ENCODE results near the gene PAX7.
"Not testable (repeated sequence)": the region's sequence is repeated elsewhere in the genome, so short reads cannot be mapped to it uniquely, and the experiment has no call there.

PAX7 gene

DNA sequence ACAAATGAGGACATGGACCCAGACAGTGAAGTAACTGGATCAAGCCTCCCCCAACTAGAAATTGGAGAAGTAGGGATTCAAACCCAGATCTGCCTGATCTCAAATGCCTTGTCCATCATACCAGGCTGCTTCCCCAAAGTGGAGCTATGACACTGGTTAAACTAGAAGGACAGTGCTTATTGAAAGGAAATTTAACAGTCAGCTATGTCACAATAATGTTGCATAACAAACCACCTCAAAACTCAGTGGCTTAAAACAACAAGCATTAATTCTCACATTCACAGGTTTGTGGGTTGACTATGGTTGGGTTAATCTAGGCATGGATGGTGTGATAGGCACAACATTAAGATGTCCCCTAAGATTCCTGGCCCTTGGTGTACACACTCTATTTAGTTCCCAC lies 121.8 kb downstream of the PAX7 start:
- DNase-seq (ENCODE audit: low read depth in 2 of 2): no peak

DNA sequence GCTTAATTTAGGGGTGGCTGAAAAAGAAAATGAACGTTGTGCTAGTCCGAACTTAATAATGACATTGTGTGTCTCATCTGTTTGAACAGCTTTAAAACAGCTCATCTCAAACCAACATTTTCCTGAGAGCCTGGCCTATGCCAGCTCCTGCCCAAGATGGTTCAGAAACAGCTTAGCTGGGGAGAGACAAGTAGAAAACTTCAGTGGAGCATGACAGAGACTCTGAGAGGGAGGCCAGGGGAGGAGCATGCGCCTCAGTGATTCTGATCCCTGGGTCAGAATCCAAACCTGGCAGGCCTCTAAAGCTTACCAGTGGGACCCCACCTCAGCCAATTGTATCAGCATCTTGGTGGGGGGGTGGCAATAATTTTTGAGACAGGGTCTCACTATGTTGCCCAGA lies 129.5 kb downstream of the PAX7 start:
- DNase-seq (ENCODE audit: low read depth in 2 of 2): no peak

DNA sequence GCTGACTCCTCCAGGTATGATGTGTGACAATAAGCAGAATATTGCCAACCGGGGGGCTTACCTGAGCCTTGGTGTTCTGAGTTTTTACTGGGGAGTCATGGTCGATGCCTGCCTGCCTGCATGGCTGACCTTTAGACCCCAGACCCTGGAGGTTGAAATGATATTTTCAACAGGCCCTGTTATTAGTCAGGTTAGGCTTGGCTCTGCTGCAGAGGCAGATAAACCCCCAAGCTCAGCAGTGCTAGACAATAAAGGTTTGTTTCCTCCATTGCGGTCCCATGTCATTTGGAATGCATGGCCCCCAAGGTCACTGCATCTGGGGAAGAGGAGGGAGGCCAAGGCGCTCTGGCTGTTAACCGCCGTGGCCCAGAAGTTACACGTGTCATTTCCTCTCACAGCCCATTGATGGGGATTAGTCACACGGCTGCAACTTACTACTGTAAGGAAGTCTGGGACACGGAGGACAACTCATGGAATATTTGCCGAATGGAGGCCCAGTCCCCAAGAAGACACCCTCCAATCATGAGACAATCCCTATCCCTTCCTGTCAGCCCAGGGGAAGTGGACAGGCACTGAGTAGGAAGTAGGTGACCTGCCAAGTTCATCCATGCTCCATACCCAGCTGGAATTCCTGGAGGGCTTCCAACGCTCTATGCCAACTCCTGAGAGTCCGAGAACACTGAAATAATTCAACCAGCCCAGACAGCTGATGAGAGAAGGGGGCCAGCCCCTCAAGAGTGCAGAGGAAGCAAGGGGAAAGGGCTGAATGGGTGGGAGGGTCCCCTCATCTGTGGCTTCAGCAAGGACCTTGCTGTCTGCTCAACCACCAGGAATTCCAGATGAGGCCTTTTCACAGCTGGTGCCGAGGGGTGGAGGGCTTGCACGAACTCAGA lies 131.5 kb downstream of the PAX7 start:
- DNase-seq (ENCODE audit: low read depth in 2 of 2): no peak

DNA sequence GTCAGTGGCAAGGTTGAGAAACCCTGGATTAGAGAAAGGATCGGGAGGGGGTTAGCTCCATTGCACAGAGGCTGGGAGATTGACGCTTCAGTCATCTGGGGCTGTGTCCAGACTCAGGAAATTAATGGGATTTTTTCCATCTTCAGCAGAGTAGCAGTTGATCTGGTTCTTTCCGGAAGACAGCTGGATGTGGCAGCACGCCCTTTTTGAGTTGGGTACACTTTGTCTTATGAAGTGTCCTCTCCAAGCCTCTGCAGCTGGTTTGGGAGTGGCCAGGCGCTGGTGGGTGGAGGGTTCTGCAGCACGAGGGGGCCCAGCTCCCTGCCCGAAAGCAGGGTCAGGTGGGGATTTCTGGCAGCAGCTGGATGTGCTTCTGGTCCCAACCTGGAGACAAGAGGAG lies 133.7 kb downstream of the PAX7 start:
- no peak for DNase-seq (ENCODE audit: low read depth in 2 of 2)

DNA sequence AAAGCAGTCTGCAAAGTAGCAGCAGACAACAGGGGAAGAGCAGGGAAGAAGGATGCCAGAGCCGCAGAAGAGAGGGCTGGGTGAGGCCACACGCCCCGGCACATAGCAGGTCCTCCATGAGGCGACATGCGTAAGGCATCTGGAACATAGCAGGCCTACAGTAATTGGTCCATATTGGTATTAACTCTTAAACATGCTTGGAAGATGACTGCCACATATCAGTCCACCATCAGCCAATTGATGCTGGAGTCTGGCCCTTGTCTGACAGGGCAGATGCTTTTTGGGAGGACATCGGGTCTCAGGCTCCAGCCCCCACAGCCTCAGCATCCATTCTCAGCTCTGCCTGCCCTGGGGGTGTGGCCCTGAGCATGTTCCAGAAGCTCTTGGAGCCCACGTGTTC lies 135.1 kb downstream of the PAX7 start:
- DNase-seq (ENCODE audit: low read depth in 2 of 2): no peak

DNA sequence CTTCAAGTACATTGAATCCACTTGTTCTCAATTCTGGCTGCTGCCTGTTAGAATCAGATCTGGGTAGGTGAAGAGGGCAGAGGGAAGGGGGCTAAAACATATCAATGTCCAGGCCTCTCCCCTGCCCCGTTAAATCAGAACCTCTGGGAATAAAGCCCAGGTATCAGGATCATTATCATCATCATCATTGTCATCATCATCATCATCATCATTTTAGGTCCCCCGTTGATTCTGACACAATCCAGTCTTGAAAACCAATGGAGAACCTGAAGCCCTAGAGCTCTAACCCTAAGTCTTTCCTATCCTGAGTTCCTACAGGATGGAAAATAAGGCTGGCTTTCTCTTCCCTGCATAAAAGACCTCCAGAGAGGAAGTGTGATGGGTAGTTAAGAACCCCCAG lies 135.7 kb downstream of the PAX7 start:
- no peak for DNase-seq (ENCODE audit: low read depth in 2 of 2)

DNA sequence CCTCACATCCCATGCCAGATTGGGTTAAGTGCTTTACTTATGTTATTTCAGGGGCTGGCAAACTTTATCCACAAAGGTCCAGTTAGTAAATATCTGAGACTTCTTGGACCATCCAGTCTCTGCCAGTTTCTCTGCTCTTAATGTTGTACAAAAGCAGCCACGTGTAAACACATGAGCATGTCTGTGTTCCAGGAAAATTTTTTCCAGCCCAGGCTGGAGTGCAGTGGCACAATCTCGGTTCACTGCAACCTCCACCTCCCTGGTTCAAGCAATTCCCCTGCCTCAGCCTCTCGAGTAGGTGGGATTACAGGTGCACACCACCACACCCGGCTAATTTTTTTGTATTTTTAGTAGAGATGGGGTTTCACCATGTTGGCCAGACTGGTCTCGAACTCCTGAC lies 136.9 kb downstream of the PAX7 start:
- not testable (repeated sequence) for DNase-seq (ENCODE audit: low read depth in 2 of 2)

DNA sequence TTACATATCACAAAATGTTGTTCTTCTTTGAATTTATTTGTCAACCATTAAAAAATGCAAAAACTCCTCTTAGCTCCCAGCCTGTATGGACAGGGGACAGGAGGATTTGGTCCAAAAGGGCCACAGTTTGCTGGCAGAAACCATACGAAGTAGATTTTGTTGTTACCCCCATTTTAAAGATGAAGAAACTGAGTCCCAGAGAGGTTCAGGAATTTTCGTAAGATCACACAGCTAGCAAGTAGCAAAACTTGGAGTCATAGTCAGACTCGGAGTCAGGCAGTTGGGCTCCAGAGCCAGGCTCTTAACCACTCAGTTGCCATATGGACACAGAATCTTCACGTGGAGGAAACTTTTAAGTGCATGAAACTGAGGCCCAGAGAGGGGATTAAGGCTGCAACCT lies 137.4 kb downstream of the PAX7 start:
- DNase-seq (ENCODE audit: low read depth in 2 of 2): no peak

DNA sequence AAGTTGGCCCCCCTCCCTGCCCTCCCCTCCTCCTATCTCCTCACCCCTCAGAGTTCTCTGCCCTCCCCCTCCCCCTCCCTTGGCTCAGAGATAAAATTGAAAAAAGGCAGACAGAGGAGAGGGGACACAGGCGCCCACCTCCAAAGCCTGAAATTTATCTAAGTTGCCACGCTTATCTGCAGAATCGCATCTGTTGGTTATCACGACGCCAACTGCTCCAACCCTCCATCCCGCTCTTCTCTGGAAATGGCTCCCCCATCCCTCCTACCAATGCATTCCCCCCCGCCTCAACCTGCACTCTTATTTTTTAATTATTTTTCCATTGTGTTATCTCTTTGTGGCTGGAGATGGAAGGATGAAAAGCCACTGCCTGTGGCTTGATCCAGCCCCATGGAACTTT lies 138.5 kb downstream of the PAX7 start:
- DNase-seq (ENCODE audit: low read depth in 2 of 2): no peak

DNA sequence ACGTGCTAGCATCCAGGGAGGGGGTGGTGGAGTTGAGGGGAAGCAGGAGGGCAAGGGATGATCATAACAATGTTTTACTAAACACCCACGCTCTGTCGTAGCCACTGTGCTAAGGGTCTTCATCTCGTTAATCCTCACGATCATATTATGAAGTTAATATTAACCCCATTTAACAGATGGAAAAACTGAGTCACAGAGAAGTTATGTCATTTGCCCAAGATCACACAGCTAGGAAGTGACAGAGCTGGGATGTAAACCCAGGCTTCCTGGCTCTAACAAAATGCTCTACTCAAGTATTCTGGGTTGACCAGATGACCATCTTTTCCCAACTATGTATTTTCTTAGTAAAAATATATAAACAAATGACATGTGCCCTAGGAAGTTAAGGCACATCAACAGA lies 140.2 kb downstream of the PAX7 start:
- DNase-seq (ENCODE audit: low read depth in 2 of 2): no peak

DNA sequence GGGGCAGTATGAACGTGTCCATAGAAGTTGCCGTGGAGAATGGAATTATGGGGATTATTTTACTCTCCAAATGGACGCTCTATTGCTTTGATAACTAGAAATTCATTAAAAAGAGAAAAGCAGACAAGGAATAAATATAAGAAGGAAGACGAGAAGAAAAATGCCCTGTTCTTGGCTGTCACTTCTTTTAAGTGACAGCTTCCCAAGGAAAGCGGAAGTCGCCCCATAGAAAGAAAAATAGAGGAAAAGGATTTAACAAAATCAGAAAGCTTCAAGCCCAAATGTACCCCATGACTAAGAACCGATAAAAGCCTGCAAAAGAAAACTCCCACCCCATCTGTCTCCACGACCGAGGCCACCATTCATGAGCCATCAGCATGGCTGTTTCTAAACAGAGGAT lies 143.1 kb downstream of the PAX7 start:
- DNase-seq (ENCODE audit: low read depth in 2 of 2): no peak

DNA sequence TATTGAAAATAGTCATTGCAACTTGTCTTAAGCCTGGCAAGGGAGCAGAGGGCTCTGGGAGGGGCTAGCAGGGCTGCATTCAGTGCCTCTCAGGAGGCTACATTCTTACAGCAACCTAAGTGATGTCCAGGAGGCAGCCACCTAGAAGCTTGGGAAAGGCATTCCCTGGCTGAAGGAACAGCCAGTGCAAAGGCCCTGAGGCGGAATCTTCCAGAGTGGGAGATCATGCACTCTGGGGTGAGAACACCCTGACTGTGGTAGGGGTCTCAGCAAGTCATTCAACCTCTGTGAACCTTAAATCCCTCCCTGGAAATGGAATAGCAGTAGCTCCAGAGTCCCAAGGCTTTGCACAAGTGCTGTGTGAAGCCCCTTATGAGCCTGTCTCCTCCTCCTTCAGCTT lies 144.7 kb downstream of the PAX7 start:
- no peak for DNase-seq (ENCODE audit: low read depth in 2 of 2)

DNA sequence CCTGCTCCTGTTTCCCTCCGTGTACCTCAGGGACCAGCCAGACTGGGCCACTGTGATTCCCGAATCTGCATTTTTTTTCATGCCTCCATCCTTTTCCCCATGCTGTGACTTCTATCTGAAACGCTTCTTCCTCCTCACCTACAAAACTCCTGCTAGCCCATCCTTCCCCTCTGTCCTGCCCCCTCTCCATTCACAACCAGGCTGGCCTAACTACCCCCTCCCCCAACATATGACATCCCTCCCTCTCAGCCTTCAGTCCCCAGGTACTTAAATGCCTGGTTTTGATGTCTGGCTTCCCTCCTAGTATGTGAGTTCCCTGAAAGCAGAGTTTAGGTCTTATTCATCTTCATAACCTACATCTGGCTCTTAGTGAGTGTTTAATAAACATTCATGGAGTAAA lies 146.1 kb downstream of the PAX7 start:
- DNase-seq (ENCODE audit: low read depth in 2 of 2): no peak

DNA sequence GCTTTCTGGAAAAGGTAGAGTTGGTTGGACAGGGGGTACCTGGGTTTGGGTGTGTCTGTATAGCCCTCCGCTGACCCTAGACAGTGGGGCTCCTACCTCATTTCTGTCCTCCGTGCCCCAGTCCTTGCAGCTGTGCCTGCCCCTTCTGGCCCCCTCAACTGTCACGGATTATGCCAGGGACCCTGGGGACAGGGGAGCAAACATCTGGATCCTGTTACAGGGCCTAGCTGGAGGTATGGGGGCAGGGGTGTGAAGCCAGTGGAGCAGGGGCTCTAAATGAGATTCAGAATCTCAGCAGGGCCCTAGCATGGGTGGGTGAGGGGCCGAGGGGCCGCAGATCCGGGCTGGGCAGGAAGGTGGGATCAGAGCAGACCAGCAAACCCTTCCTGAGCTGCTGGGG lies 147.8 kb downstream of the PAX7 start:
- no peak for DNase-seq (ENCODE audit: low read depth in 2 of 2)

DNA sequence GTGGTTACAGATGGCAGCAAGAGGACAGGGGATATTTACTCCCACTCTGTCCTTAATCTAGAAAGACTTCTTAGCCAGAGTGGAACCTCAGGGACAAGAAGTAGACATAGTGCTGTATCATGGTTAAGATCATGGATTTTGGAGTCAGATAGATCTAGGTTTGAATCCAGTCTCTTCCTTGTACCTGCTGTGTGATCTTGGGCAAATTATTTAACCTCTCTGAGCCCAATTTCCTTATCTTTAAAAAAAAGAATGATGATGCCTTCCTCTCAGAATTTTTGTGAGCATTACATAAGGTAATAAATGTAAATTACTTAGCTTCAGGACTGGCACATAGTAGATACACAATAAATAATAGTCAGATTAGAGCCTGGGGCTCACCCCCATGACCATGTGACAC lies 150.4 kb downstream of the PAX7 start:
- no peak for DNase-seq (ENCODE audit: low read depth in 2 of 2)

DNA sequence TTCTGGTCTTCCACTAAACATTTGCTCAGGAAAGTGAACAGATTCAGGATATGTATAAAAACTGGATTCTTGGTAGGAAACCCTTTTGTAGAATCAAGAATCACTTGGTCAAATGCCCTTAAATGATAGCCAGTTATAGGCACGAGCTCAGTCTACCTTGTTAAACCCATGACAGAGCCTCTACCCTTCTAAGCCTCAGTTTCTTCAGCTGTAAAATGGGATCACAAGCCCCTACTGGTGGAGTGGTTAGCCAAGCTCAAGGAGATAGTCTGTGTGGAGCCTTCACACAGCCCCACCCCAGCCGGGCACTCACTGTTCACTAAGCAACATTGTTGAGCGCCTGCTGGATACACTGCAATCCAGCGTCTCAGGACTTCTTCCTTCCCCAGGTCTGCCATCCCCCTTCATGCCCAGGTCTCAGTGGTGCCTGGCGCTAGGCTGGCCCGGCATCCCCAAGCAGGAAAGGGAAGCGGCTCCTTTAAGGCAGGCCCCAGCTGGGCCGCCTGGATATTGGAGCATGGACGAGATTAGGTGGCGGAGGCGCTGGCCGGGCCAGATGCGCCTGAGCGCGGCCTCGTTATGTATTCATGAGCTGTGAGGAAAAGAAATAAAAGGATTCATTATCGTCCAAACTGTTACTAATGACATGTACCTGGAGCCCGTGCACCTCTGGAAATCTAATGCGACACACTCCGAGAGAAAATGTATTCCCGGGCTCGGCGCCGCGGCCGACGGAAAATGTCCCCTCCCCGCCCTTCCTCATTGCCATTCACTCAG lies 153.2 kb downstream of the PAX7 start:
- no peak for DNase-seq (ENCODE audit: low read depth in 2 of 2)

DNA sequence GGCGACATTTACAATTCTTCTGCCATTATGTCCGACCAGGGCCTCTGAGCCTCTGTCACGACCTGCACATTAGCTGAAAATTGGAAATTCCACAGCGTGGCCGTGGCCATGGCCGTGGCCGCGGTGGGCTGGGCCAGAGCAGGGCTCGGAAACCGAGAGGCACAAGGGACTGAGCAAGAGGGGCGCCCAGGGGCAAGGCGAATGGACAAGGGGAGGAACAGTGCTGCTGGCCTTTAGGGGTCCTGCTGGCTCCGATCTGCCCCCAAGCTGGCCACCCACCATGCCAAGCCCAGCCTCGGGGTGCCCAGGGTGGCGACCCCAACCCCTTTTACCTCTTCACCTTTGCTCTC lies 153.8 kb downstream of the PAX7 start:
- DNase-seq (ENCODE audit: low read depth in 2 of 2): no peak

DNA sequence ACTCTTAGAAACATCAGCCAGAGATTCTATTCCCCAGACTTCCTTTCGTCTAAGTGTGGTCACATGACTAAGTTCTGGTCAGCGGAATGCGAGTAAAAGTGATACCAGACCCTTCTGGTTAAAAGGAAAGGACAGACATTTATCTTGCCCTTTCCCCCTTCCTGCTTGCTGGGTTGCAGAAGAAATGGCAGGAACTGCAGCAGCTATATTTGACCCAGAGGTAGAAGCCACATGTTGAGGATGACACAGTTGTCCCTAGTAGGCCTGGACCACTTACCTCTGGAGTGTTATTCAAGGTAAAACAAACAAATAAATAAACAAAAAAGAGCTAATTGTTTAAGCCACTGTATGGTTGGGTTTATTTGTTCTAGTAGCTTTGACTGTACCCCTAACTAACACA lies 155.5 kb downstream of the PAX7 start:
- DNase-seq (ENCODE audit: low read depth in 2 of 2): no peak

DNA sequence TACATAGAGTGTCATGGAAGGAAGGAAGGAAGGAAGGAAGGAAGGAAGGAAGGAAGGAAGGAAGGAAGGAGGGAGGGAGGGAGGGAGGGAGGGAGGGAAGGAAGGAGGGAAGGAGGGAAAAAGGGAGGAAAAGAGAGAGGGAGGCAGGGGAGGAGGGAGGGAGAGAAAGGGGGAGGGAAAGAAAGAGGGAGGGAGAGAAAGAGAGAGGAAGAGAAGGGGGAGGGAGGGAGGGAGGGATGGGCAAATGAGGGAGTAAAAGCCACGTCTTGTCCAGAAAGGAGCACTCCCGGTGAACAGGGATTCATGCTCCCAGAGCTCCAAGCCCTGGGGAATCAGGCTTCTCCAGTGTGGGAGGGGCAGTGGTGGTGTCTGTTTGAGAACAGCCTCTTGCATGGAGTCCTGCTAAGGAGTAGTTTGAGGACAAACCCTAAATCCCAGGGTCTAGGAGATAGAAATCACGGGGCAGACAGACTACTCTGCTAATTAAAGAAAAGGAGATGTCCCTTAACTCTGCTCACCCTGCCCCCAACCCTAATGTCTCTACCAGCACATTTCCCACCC lies 157.3 kb downstream of the PAX7 start:
- DNase-seq (ENCODE audit: low read depth in 2 of 2): no peak

DNA sequence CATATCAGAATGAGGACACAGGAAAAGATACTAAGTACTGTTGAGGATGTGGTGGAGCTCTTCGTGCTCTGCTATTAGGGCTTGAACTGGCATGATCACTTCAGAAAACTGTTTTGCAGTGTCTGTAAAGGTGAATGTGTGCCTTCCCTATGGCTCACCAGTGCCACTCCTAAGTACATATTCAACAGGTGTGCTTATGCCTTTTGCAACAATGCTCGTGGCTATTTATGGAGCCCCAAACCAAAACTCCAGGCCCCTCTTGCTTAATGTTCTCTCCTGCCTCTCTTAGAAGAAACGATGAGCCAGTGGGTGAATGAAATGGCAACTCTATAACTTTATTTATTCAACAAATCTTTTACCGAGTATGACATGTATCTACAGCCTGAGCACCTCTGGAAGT lies 158.6 kb downstream of the PAX7 start:
- no peak for DNase-seq (ENCODE audit: low read depth in 2 of 2)

DNA sequence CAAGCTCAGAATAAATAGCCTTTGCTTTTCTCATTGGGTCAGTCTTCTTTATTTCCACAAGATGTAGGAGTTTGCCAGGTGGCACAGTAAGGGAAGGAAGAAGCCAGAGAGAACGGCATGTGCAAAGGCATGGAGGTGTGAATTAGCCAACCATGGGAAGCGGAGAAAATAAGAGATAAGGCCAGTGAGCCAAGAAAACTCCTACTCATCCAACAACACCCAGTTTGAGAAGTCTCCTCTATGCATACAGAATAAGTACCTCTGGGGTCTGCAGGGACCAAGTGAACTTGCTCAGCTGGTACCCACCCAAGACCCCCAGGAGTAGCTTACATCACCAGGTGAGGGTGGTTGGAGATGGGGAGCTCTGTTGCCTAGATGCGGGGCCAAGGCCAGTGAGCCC lies 162.1 kb downstream of the PAX7 start:
- no peak for DNase-seq (ENCODE audit: low read depth in 2 of 2)

DNA sequence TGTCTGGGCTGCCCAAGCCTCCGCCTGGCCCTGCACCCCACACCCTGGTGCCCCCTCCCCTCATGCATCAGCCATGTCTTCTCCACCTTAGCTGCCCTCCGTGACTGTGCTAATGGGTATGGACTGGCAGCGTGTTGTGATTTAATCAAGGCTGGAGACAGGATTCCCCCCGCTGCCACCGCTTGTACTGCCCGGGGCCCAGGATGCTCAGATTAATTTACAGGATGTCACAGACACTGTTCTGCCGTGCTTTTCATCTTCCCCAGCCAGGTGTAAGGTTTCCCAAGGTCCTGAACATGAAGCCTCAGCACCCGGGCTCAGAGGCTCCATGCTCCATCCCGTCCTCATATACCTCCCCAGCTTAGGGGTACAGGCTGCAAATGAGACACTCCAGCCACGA lies 162.5 kb downstream of the PAX7 start:
- DNase-seq (ENCODE audit: low read depth in 2 of 2): no peak

DNA sequence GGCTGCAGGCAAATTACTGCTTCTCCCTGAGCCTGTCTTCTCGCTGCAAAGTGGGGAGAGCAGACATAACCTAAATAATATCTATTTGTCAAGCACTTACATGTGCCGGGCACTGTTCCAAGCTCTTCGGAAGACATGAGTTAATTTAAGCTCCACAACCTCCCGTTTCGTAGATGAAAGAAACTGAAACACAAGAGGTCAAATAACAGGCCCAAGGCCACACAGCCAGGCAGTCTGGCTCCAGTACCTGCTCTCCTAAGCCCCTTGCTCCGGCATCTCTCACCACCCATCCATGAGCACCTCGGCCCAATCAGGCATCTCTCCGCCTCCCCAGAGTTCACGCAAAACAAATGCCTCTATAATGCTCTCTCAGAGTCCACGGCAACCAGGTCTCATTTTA lies 163.4 kb downstream of the PAX7 start:
- no peak for DNase-seq (ENCODE audit: low read depth in 2 of 2)
